ENCODE results near the gene MYO5A. TPM values are rescaled to one million over a fixed set of nuclear protein-coding genes. Genes with fewer than 3 reads are reported as not detected.
"Not testable (repeated sequence)": the region's sequence is repeated elsewhere in the genome, so short reads cannot be mapped to it uniquely, and the experiment has no call there.

Gene MYO5A
- total and polyA plus RNA-seq, 9 of the 15 experiments (the other 6 are each of a cell fraction or from before 2014, with no cell fraction given) = 0.03 to 0.82 (median 0.40) TPM

- TF ChIP-seq NCOA6 (IDR thresholded peaks at IDR 0.05) (no peak), BRCA1 (IDR thresholded peaks at IDR 0.05) (no peak), BRCA1 (CRISPR knock-in tag; IDR thresholded peaks at IDR 0.05) (no peak)
Measured at GRCh38 chr15:52417521-52417920, 111.2 kb downstream of the MYO5A start (continued).

GRCh38 chr15:52416566-52416965 lies 112.1 kb downstream of the MYO5A start:
- intact Hi-C loops (cut with micrococcal nuclease); H3K9me3 ChIP-seq (replicated peaks; ENCODE audit: control insufficient read depth, insufficient read depth, low read depth, low read length); in situ Hi-C loops (cut with MboI); H3K4me2 ChIP-seq (ENCODE audit: insufficient read depth, low read length); H3K4me1 ChIP-seq (replicated peaks in 1 of 2; ENCODE audit: control insufficient read depth in 2 of 2, insufficient read depth in 2 of 2, low read length in 2 of 2); H4K20me1 ChIP-seq (replicated peaks; ENCODE audit: control insufficient read depth, insufficient read depth, low read length); H2AFZ ChIP-seq (ENCODE audit: low read depth, low read length); H3K9ac ChIP-seq (ENCODE audit: insufficient read depth in 1 of 2, low read depth in 2 of 2, low read length in 2 of 2); H3K27ac ChIP-seq (ENCODE audit: extremely low read depth, low read depth, low read length); H3K79me2 ChIP-seq (ENCODE audit: control insufficient read depth, insufficient read depth, low read length); H3K36me3 ChIP-seq (ENCODE audit: control insufficient read depth, insufficient read depth, low read length); FAIRE-seq; H3K9me1 ChIP-seq (ENCODE audit: control insufficient read depth, insufficient read depth, low read length); DNase-seq (ENCODE audit: extremely low read depth in 1 of 4, low spot score in 3 of 4); ATAC-seq; CTCF ChIA-PET (ENCODE audit: low intra/inter-chr PET ratio); H3K4me3 ChIP-seq; BruUV-seq (replicated peaks); H3K27me3 ChIP-seq (ENCODE audit: control insufficient read depth in 2 of 2, insufficient read depth in 2 of 2, low read length in 2 of 2); TF ChIP-seq PBX2 (CRISPR knock-in tag; IDR thresholded peaks at IDR 0.05; ENCODE audit: low read depth): not testable (repeated sequence)
- 0 out of 2 replicates have a peak, but pooled peaks have one; percentile 22 for TF ChIP-seq TAL1 (IDR thresholded peaks at IDR 0.05)
- peak; percentile 61; the same call in 1 of the 2 replicates for TF ChIP-seq PBX2 (tag; conservative IDR thresholded peaks at IDR 0.05; ENCODE audit: low read depth)
- peak; percentile 39; the same call in 1 of the 2 replicates for TF ChIP-seq TCF3 (CRISPR knock-in tag; IDR thresholded peaks at IDR 0.05)
- POLR2A ChIA-PET = interaction anchor here (1.2 kb wide), 1 partner anchor 10 kb away, joined by 3 read pairs; no protein-coding TSS in a partner anchor
- 0% methylated on average over 1 of the region's 1 CpG for WGBS (ENCODE audit: insufficient coverage, low coverage, missing lambda C conversion rate)

All from K562 (cell line).